Astrocyte (in vitro differentiated cells and primary cell): ENCODE measurements around the gene DOCK6. TPM values are rescaled to one million over a fixed set of nuclear protein-coding genes. Genes with fewer than 3 reads are reported as not detected.

Experiments used
- DNase-seq: peaks from one replicate; pipeline ENCODE4 v3.0.0-alpha.2; 2010; ENCODE audit warnings: low read depth
- FAIRE-seq: peaks from 2 replicates; lab custom pipeline; 2011; peaks lifted over from hg19 to GRCh38; lab: Jason Lieb, UNC
- H2AFZ ChIP-seq: 2 replicates; pipeline ENCODE4 v1.6.0; 2012; ENCODE audit warnings: low read depth, low read length, inconsistent platforms
- H3K27ac ChIP-seq: 2 replicates; pipeline ENCODE4 v1.5.1; 2011; ENCODE audit warnings: low read depth, low read length, inconsistent platforms
- H3K27me3 ChIP-seq: 2 replicates; pipeline ENCODE4 v1.6.0; 2011; ENCODE audit warnings: low read length, inconsistent platforms; ENCODE audit not compliant: insufficient read depth
- H3K36me3 ChIP-seq: 2 replicates; pipeline ENCODE4 v1.5.1; 2011; ENCODE audit warnings: low read length, inconsistent platforms; ENCODE audit not compliant: insufficient read depth
- H3K4me1 ChIP-seq: 2 replicates; pipeline ENCODE4 v1.5.1; 2011; ENCODE audit warnings: low read length, inconsistent platforms; ENCODE audit not compliant: insufficient read depth
- H3K4me2 ChIP-seq: 2 replicates; pipeline ENCODE4 v1.6.0; 2012; ENCODE audit warnings: low read length, inconsistent platforms
- H3K4me3 ChIP-seq: 2 replicates; pipeline ENCODE4 v1.5.1; 2011; ENCODE audit warnings: low read depth, mild to moderate bottlenecking, low read length, inconsistent platforms; ENCODE audit not compliant: insufficient read depth
- H3K79me2 ChIP-seq: 2 replicates; pipeline ENCODE4 v1.6.0; 2012; ENCODE audit warnings: mild to moderate bottlenecking, low read length, inconsistent platforms; ENCODE audit not compliant: insufficient read depth
- H3K9ac ChIP-seq: 2 replicates; pipeline ENCODE4 v1.6.0; 2012; ENCODE audit warnings: mild to moderate bottlenecking, low read length, inconsistent platforms
- H3K9me3 ChIP-seq: 2 replicates; pipeline ENCODE4 v1.5.1; 2012; ENCODE audit warnings: low read depth, mild to moderate bottlenecking, low read length, inconsistent platforms; ENCODE audit not compliant: insufficient read depth
- H4K20me1 ChIP-seq: 2 replicates; pipeline ENCODE4 v1.6.0; 2012; ENCODE audit warnings: low read length, inconsistent platforms; ENCODE audit not compliant: insufficient read depth
- H3K27ac Mint-ChIP-seq: one replicate; pipeline ENCODE4 v1.8.0; 2021; ENCODE audit warnings: mild to moderate bottlenecking, mixed read lengths; ENCODE audit not compliant: unreplicated experiment
- H3K27me3 Mint-ChIP-seq: one replicate; pipeline ENCODE4 v1.8.0; 2021; ENCODE audit warnings: low read depth, mixed read lengths; ENCODE audit not compliant: unreplicated experiment
- H3K36me3 Mint-ChIP-seq: one replicate; pipeline ENCODE4 v1.8.0; 2021; ENCODE audit warnings: low read depth, mixed read lengths; ENCODE audit not compliant: unreplicated experiment
- H3K4me1 Mint-ChIP-seq: one replicate; pipeline ENCODE4 v1.8.0; 2021; ENCODE audit warnings: low read depth, mixed read lengths; ENCODE audit not compliant: unreplicated experiment
- H3K4me3 Mint-ChIP-seq: one replicate; pipeline ENCODE4 v1.8.0; 2021; ENCODE audit warnings: mild to moderate bottlenecking, moderate library complexity, mixed read lengths; ENCODE audit not compliant: unreplicated experiment
- H3K9me3 Mint-ChIP-seq: one replicate; pipeline ENCODE4 v1.8.0; 2021; ENCODE audit warnings: mild to moderate bottlenecking, mixed read lengths; ENCODE audit not compliant: unreplicated experiment
- EZH2 ChIP-seq: IDR thresholded peaks from 2 replicates; pipeline ENCODE4 v1.6.1; 2012; ENCODE audit warnings: mild to moderate bottlenecking, low read length, inconsistent platforms; ENCODE audit not compliant: insufficient read depth
- total RNA-seq: library from RNA; stranded (reverse); gene quantifications from 2 replicates; pipeline ENCODE4 v1.2.1, GENCODE V29; 2021
- TF ChIP-seq, protein P1 (sequence below): IDR thresholded peaks from 2 replicates; pipeline ENCODE4 v1.5.1; 2011; ENCODE audit warnings: low read depth, mild to moderate bottlenecking, inconsistent platforms, low read length, moderate library complexity; ENCODE audit not compliant: insufficient read depth

DOCK6 gene
- total RNA-seq, 1 donor from 2014 or later: 38.3 TPM

- FAIRE-seq (no peak), DNase-seq (no peak)
- H3K27ac Mint-ChIP-seq: no peak overlapping the region
- no peaks in the 10 kb centered on the region for H3K79me2 ChIP-seq
- H3K9me3 ChIP-seq: no peaks in the 10 kb centered on the region
- H3K4me3 ChIP-seq: no peak overlapping the region
- no peak overlapping the region for H3K9ac ChIP-seq
- H3K4me2 ChIP-seq: no peak overlapping the region
- H3K36me3 ChIP-seq: no peaks in the 10 kb centered on the region
- H3K27me3 Mint-ChIP-seq: no peaks in the 10 kb centered on the region
- no peak for TF ChIP-seq EZH2
- TF ChIP-seq, protein P1, sequence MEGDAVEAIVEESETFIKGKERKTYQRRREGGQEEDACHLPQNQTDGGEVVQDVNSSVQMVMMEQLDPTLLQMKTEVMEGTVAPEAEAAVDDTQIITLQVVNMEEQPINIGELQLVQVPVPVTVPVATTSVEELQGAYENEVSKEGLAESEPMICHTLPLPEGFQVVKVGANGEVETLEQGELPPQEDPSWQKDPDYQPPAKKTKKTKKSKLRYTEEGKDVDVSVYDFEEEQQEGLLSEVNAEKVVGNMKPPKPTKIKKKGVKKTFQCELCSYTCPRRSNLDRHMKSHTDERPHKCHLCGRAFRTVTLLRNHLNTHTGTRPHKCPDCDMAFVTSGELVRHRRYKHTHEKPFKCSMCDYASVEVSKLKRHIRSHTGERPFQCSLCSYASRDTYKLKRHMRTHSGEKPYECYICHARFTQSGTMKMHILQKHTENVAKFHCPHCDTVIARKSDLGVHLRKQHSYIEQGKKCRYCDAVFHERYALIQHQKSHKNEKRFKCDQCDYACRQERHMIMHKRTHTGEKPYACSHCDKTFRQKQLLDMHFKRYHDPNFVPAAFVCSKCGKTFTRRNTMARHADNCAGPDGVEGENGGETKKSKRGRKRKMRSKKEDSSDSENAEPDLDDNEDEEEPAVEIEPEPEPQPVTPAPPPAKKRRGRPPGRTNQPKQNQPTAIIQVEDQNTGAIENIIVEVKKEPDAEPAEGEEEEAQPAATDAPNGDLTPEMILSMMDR: no peak
- peaks cover 26% of the 10 kb centered on the region for H3K36me3 Mint-ChIP-seq
- H3K27ac ChIP-seq: no peak overlapping the region
- H4K20me1 ChIP-seq: no peaks in the 10 kb centered on the region
- no peaks in the 10 kb centered on the region for H3K4me1 Mint-ChIP-seq
- no peak overlapping the region for H3K4me3 Mint-ChIP-seq
- H2AFZ ChIP-seq: no peak overlapping the region
- H3K27me3 ChIP-seq: no peaks in the 10 kb centered on the region
- H3K9me3 Mint-ChIP-seq: no peaks in the 10 kb centered on the region
- H3K4me1 ChIP-seq: no peaks in the 10 kb centered on the region
Measured at GRCh38 chr19:11238041-11238440, 24.3 kb downstream of the DOCK6 start.

GRCh38 chr19:11237321-11237720 lies 25.0 kb downstream of the DOCK6 start:
- Mint-ChIP-seq H3K27me3 (no peaks in the 10 kb centered on the region), H3K4me1 (no peaks in the 10 kb centered on the region), H3K36me3 (peaks cover 22% of the 10 kb centered on the region), H3K27ac (no peak overlapping the region), H3K4me3 (no peak overlapping the region), H3K9me3 (no peaks in the 10 kb centered on the region)
- H3K4me1 ChIP-seq: no peaks in the 10 kb centered on the region
- no peak overlapping the region for H3K4me3 ChIP-seq
- no peak overlapping the region for H2AFZ ChIP-seq
- FAIRE-seq: no peak
- H3K27ac ChIP-seq: no peak overlapping the region
- TF ChIP-seq, protein P1: no peak
- no peak for TF ChIP-seq EZH2
- H3K4me2 ChIP-seq: no peak overlapping the region
- no peaks in the 10 kb centered on the region for H3K27me3 ChIP-seq
- H3K36me3 ChIP-seq: no peaks in the 10 kb centered on the region
- no peaks in the 10 kb centered on the region for H3K9me3 ChIP-seq
- no peaks in the 10 kb centered on the region for H4K20me1 ChIP-seq
- no peak overlapping the region for H3K9ac ChIP-seq
- H3K79me2 ChIP-seq: no peaks in the 10 kb centered on the region
- DNase-seq: no peak

GRCh38 chr19:11236324-11237301 lies 25.7 kb downstream of the DOCK6 start:
- Mint-ChIP-seq H3K4me1 (no peaks in the 10 kb centered on the region), H3K27ac (no peak overlapping the region), H3K9me3 (no peaks in the 10 kb centered on the region), H3K27me3 (no peaks in the 10 kb centered on the region), H3K4me3 (no peak overlapping the region), H3K36me3 (peaks cover 18% of the 10 kb centered on the region)
- Histone ChIP-seq H3K36me3 (no peaks in the 10 kb centered on the region), H3K27ac (no peak overlapping the region), H3K27me3 (no peaks in the 10 kb centered on the region), H3K79me2 (no peaks in the 10 kb centered on the region), H4K20me1 (no peaks in the 10 kb centered on the region), H3K4me1 (no peaks in the 10 kb centered on the region), H2AFZ (no peak overlapping the region), H3K4me2 (no peak overlapping the region), H3K9ac (no peak overlapping the region), H3K9me3 (no peaks in the 10 kb centered on the region), H3K4me3 (no peak overlapping the region)
- no peak for TF ChIP-seq EZH2
- FAIRE-seq (no peak), DNase-seq (no peak)
